ENCODE data around the gene AMT.
A peak's percentile ranks its signal among the peaks of the same experiment; 100 is the strongest.

AMT gene

DNA sequence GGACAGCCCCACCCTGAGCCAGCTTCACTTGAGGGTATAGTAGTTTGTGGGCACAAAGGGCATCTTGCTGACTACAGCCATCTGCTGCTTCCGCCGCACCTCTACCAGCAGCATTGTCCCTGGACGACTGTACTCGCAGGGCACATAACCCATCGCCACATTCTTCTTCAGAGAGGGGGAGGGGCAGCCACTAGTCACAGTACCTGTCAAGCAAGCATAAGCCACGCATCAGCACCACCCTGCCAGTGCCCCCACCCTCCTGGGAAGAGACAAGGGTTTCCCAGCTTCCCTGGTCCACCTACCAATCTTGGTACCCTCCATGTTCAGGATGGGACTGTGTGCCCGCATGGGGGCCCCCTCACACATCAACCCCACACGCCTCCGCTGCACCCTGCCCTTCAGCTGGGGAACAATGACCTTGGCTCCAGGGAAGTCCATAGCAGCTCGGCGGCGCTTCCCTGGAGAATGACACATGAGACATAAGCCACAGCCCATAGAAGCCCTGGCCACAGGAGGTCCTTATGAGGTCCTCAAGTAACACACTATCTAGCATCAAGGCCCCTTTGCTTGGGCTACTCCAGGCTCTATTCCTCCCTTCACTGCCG, 4.7 kb downstream of the AMT start:
- TF ChIP-seq, protein P1, sequence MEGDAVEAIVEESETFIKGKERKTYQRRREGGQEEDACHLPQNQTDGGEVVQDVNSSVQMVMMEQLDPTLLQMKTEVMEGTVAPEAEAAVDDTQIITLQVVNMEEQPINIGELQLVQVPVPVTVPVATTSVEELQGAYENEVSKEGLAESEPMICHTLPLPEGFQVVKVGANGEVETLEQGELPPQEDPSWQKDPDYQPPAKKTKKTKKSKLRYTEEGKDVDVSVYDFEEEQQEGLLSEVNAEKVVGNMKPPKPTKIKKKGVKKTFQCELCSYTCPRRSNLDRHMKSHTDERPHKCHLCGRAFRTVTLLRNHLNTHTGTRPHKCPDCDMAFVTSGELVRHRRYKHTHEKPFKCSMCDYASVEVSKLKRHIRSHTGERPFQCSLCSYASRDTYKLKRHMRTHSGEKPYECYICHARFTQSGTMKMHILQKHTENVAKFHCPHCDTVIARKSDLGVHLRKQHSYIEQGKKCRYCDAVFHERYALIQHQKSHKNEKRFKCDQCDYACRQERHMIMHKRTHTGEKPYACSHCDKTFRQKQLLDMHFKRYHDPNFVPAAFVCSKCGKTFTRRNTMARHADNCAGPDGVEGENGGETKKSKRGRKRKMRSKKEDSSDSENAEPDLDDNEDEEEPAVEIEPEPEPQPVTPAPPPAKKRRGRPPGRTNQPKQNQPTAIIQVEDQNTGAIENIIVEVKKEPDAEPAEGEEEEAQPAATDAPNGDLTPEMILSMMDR (IDR thresholded peaks at IDR 0.05; ENCODE audit: extremely low read depth, missing control alignments) = no peak
- DNase-seq (ENCODE audit: low spot score) = no peak

DNA sequence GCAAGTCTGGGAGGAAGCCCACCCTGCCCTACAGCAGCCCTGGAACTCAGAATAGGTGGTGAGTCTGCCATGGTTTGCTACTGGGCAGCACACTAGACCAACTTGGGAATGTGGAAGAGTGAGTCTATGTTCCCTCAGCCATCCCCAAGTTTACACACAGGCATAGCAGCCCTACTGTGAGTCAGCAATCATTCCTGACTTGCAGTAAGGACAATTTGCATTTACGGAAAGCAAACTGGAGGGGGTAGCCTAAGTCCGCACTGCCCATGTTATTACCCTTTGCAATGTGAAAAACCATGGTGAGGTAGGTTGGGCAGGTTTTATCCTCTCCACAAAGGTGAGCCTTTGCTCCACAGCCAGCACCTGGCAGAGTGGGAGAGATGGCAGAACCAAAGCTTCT, 5.4 kb downstream of the AMT start:
- TF ChIP-seq, protein P1 (IDR thresholded peaks at IDR 0.05; ENCODE audit: extremely low read depth, missing control alignments) = no peak
- no peak for DNase-seq (ENCODE audit: low spot score)

DNA sequence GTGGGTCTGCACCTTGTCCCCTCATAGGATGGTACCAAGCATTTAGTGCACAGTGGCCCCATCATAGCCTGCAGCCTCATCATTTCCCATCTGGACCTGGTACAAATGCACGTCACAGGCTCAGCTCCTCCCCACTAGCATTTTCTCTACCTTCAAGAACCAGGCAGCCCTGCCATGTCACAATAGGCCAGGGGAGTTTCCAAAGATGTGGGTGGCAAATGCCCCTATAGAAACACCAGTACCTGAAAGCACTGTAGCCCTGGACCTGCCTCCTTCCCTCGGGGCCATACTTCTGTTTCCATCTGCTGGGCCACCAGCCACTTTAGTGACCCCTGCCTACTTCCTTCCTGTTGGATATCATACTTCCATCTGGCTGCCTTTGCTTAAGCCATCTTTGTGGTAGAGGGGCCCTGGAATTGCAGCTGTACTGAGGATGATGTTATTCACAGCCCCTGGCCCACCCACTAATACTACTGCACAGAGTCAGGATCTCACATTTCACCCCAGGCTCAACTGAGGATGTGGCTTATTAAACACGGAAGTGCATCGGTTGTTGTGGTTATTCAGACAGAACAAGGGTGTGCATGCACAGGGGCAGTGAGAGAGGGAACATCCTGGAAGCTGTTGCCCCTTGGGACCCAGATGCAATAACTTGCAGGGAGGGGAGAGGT, 6.2 kb downstream of the AMT start:
- TF ChIP-seq, protein P1 (IDR thresholded peaks at IDR 0.05; ENCODE audit: extremely low read depth, missing control alignments) = no peak
- DNase-seq (ENCODE audit: low spot score) = peak; percentile 45

DNA sequence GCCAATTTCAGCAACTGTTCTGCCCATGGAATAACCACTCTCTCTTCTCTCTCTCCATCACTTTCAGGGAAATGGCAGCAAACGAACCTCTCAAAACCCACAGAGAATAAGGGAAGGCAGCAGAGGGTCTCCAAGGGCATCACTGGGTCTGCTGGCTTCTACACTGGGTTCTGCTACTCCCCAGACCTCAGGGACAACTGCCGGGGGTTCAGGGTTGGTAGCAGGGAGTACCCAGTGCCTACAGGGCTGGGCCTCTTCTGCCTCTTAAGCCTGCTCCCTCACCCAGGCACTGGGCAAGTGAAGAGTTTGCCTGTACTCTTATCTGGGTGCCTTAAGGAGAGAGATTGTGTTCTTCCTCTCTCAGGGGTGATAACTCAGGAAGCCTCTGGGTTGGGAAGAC, 7.5 kb downstream of the AMT start:
- TF ChIP-seq, protein P1 (IDR thresholded peaks at IDR 0.05; ENCODE audit: extremely low read depth, missing control alignments) = no peak
- DNase-seq (ENCODE audit: low spot score) = no peak

DNA sequence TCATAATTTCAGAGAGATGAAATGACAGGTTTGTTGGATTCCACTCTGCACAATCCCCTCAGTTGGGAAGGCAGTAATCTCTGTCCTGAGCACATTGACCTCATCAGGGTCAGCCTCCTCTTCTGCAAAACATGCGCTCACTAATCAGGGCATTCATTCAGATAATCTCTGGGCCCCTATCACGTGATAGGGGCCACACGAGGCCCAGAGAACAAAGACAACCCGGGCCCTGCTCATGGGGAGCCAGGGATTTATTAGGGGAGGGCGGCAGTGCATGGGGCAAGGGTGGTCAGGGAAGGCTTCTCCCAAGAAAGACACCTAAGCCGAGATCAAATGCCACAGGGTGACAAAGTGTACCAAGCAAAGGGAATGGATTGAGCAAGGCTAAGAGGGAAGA, 8.9 kb downstream of the AMT start:
- TF ChIP-seq, protein P1 (IDR thresholded peaks at IDR 0.05; ENCODE audit: extremely low read depth, missing control alignments) = no peak
- DNase-seq (ENCODE audit: low spot score) = no peak

DNA sequence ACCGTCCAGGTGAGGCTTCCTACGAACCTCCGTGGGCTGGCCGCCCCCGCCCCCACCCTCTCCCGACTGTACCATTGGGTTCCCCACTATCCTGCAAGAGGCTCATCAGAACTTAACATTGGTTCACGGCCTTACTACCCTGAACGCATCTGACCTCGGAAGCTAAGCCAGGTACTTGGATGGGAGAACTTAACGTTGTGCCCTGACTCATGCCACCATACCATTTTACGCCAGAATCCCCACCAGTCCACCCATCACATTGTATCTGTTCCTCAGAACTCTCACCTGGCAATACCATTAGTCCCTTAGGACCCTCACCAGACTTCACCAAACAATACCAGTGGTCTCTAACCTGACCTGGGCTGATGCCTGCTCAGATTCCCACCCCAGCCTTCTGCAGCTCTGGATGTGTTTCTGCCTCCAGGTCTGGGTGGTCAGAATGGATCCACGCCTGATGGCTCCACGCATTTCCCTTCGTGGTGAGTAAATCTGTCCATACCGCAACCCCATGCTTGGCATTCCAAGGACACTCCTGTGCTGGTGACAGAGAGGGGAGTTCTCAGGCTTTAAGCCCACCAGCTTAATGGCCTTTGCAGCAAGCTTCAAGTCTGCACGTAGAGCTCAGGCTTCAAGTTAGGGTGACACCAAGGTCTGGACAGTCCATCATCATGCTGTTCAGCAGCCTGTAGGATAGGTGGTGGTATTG, 9.5 kb downstream of the AMT start:
- no peak for DNase-seq (ENCODE audit: low spot score)
- TF ChIP-seq, protein P1 (IDR thresholded peaks at IDR 0.05; ENCODE audit: extremely low read depth, missing control alignments) = no peak

DNA sequence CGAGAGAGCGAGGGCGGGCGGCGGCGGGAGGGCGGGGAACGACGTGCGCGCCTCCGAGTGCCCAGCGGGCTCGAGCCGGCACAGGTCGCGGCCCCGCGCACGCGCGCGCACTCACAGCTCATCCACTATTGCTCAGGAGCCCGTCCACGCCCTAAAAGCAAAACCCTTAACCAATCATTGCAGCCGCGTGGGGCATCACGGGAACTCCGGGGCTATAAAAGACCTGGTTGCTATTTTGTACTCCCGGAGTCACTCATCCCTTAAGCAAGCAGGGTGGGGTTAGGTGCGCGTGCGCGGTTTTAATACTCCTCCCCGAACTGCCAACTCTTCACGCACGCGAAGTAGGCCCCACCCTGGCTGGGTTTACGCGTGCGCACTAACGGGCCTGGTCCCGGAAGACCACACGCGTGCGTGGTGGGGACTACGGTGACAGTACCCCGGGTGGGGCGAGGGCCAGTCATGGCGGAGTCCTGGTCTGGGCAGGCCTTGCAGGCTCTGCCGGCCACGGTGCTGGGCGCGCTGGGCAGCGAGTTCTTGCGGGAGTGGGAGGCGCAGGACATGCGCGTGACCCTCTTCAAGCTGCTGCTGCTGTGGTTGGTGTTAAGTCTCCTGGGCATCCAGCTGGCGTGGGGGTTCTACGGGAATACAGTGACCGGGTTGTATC, 10.2 kb downstream of the AMT start, which contains the start of the genes RHOA and TCTA:
Gene RHOA (minus strand): TSS at position 9 of the 664 bp plus-strand sequence. CDS start 36,387 bp downstream, outside the sequence.
Gene TCTA (plus strand): TSS at position 456 of the 664 bp plus-strand sequence. CDS start 4 bp downstream, at position 460.
- TF ChIP-seq, protein P1 (IDR thresholded peaks at IDR 0.05; ENCODE audit: extremely low read depth, missing control alignments) = no peak
- peak; percentile 98 for DNase-seq (ENCODE audit: low spot score)

Data from GM20000 (cell line).